ENCODE results near the gene ARHGAP45.

The ARHGAP45 gene

DNA sequence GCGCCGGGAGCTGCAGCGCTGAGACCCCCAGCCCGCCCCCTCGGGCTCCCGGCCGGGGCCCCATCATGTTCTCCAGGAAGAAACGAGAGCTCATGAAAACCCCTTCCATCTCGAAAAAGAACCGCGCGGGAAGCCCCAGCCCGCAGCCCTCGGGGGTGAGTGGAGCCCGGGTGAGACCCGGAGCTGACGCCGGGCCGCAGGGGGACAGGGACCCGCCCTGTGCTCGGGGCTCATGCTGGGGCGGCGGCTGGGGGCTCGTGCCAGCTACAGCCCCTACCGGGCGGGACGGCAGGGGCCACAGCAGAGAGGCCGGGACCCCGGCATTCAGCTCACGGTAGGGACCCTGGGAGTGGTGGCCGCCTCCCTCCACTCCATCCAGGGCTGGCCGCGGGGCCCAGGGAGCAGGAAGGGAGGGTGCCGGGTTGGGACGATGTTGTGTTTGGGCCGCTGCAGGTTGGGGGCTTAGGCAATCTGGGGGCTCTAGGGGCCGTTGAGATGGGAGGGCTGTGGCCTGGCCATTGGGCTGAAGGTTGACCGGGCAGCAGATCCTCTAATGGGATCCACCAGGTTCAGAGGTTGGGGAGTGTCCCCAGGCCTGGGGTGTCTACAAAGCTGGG lies 482 bp downstream of the ARHGAP45 start:
- peaks cover 48% of the 10 kb centered on the region for H3K4me1 ChIP-seq (ENCODE audit: control insufficient read depth, low read length)
- peaks cover 13% of the 10 kb centered on the region for H3F3A ChIP-seq (ENCODE audit: control insufficient read depth, insufficient read depth)
- no peaks in the 10 kb centered on the region for H4K20me1 ChIP-seq (ENCODE audit: control insufficient read depth, insufficient read depth, low read depth, low read length)
- H3K4me2 ChIP-seq (ENCODE audit: low read length), result peak overlapping the region; percentile 96
- H3K27ac ChIP-seq (ENCODE audit: low read depth, low read length), result peak overlapping the region; percentile 91
- no peak for TF ChIP-seq EZH2phosphoT487 (IDR thresholded peaks at IDR 0.05; ENCODE audit: borderline replicate concordance, low read length)
- TF ChIP-seq, protein P1, sequence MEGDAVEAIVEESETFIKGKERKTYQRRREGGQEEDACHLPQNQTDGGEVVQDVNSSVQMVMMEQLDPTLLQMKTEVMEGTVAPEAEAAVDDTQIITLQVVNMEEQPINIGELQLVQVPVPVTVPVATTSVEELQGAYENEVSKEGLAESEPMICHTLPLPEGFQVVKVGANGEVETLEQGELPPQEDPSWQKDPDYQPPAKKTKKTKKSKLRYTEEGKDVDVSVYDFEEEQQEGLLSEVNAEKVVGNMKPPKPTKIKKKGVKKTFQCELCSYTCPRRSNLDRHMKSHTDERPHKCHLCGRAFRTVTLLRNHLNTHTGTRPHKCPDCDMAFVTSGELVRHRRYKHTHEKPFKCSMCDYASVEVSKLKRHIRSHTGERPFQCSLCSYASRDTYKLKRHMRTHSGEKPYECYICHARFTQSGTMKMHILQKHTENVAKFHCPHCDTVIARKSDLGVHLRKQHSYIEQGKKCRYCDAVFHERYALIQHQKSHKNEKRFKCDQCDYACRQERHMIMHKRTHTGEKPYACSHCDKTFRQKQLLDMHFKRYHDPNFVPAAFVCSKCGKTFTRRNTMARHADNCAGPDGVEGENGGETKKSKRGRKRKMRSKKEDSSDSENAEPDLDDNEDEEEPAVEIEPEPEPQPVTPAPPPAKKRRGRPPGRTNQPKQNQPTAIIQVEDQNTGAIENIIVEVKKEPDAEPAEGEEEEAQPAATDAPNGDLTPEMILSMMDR (IDR thresholded peaks at IDR 0.05; ENCODE audit: low read depth, low read length, poor library complexity, severe bottlenecking), result no peak
- no peaks in the 10 kb centered on the region for H3K9me2 ChIP-seq (replicated peaks; ENCODE audit: control insufficient read depth, low read length)
- H3K4me3 ChIP-seq (ENCODE audit: low read length), result peak overlapping the region; percentile 88
- H3K27me3 ChIP-seq (ENCODE audit: control insufficient read depth, low read length), result no peaks in the 10 kb centered on the region
- peaks cover 25% of the 10 kb centered on the region for H3K36me3 ChIP-seq (ENCODE audit: control insufficient read depth, low read length)
- no peaks in the 10 kb centered on the region for H3K9me3 ChIP-seq (ENCODE audit: control insufficient read depth, insufficient read depth, low read length)
- peaks cover 44% of the 10 kb centered on the region for H3K79me2 ChIP-seq (ENCODE audit: control insufficient read depth, low read length)

DNA sequence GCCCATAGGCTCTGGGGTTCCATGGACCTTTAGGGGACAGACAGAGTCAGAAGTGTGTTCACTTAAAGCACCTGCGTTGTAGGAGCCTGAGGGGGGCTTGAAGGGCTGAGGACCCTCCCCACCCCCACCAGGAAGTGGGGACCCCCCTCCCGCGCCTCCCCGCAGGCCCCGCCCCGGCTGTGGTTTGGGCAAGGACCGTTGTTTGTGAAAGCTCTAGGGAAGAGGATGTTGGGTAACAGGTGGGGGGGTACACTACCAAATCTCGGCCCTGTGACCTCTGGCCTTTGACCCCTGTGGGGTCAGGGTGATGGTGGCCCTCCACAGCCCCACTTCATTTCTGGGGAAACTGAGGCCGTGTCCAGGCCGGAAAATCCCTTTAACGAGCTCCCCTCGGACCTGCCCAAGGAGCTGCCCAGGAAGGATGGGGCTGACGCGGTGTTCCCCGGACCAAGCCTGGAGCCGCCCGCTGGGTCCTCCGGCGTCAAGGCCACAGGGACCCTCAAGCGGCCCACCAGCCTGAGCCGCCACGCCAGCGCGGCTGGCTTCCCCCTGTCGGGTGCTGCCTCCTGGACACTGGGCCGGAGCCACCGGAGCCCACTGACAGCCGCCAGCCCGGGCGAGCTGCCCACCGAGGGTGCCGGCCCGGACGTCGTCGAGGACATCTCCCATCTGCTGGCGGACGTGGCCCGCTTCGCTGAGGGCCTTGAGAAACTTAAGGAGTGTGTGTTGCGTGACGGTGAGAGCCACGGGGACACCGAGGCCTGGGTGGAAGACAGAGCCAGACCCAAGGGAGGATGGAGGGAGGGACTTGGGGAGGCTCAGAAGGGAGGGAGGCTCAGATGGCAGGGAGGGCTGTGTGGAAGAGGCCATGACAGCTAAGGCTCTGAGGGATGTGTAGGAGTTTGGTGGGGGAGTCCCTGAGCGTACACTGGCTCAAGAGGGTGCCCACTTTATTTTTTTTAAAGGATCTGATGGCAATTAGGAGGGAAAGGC lies 1.3 kb downstream of the ARHGAP45 start:
- Histone ChIP-seq H3K4me2 (ENCODE audit: low read length) (peak overlapping the region; percentile 96), H3K4me3 (ENCODE audit: low read length) (peak overlapping the region; percentile 88), H3K9me3 (ENCODE audit: control insufficient read depth, insufficient read depth, low read length) (no peaks in the 10 kb centered on the region), H3K36me3 (ENCODE audit: control insufficient read depth, low read length) (peaks cover 33% of the 10 kb centered on the region), H3F3A (ENCODE audit: control insufficient read depth, insufficient read depth) (peaks cover 18% of the 10 kb centered on the region), H4K20me1 (ENCODE audit: control insufficient read depth, insufficient read depth, low read depth, low read length) (no peaks in the 10 kb centered on the region), H3K27ac (ENCODE audit: low read depth, low read length) (peak overlapping the region; percentile 91), H3K4me1 (ENCODE audit: control insufficient read depth, low read length) (peaks cover 49% of the 10 kb centered on the region), H3K9me2 (replicated peaks; ENCODE audit: control insufficient read depth, low read length) (no peaks in the 10 kb centered on the region), H3K27me3 (ENCODE audit: control insufficient read depth, low read length) (no peaks in the 10 kb centered on the region), H3K79me2 (ENCODE audit: control insufficient read depth, low read length) (peaks cover 52% of the 10 kb centered on the region)
- TF ChIP-seq, protein P1 (IDR thresholded peaks at IDR 0.05; ENCODE audit: low read depth, low read length, poor library complexity, severe bottlenecking), result no peak
- TF ChIP-seq EZH2phosphoT487 (IDR thresholded peaks at IDR 0.05; ENCODE audit: borderline replicate concordance, low read length), result no peak

DNA sequence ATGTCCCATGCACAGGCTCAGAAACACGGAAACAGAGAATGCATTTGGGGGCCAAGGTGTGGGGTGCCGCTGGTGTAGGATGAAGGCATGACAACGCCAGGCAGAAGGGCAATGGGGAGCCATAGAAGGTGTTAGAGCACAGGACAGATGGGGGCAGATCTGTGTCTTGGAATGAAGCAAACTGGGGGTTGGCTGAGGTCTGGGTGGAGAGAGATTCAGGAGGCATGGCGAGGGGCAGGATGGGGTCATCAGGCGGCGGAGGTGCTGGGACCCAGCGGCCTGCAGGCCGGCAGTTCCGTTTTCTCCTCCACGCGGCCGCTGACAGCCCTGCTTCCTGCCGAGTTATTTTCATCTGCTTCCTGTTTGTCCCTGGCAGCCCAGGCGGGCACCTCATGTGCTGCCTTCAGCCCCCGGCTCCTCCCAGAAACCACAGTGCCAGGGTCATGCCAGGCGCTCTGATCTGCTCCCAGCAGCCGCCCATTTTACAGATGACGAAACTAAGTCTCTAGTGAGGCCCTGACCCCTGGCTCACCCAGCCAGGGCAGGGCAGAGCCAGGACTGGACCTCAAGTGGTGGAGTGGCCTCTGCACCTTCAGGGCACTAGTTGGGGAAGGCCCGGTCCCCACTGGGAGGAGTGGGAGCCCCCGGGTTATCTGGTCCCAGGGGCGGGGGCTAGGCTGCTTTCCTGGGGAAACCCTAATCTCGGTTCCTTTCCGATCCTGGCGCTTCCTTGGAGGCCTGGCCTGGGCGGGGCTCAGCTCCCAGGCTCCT lies 2.2 kb downstream of the ARHGAP45 start:
- Histone ChIP-seq H3K4me3 (ENCODE audit: low read length) (peak overlapping the region; percentile 88), H3K4me1 (ENCODE audit: control insufficient read depth, low read length) (peaks cover 53% of the 10 kb centered on the region), H3K27me3 (ENCODE audit: control insufficient read depth, low read length) (no peaks in the 10 kb centered on the region), H3K27ac (ENCODE audit: low read depth, low read length) (peak overlapping the region; percentile 91), H4K20me1 (ENCODE audit: control insufficient read depth, insufficient read depth, low read depth, low read length) (no peaks in the 10 kb centered on the region), H3K9me2 (replicated peaks; ENCODE audit: control insufficient read depth, low read length) (no peaks in the 10 kb centered on the region), H3K79me2 (ENCODE audit: control insufficient read depth, low read length) (peaks cover 61% of the 10 kb centered on the region), H3K9me3 (ENCODE audit: control insufficient read depth, insufficient read depth, low read length) (no peaks in the 10 kb centered on the region), H3K4me2 (ENCODE audit: low read length) (peak overlapping the region; percentile 96), H3K36me3 (ENCODE audit: control insufficient read depth, low read length) (peaks cover 39% of the 10 kb centered on the region), H3F3A (ENCODE audit: control insufficient read depth, insufficient read depth) (peaks cover 20% of the 10 kb centered on the region)
- TF ChIP-seq, protein P1 (IDR thresholded peaks at IDR 0.05; ENCODE audit: low read depth, low read length, poor library complexity, severe bottlenecking), result no peak
- TF ChIP-seq EZH2phosphoT487 (IDR thresholded peaks at IDR 0.05; ENCODE audit: borderline replicate concordance, low read length), result no peak

Data from DOHH2 (cell line).